K562 (cell line): ENCODE measurements around the gene ZWINT.

Experiments
- CHCHD3 ChIP-seq: fragments of 250-450 bp; sonication (Bioruptor Pico); IDR thresholded peaks from 2 replicates; pipeline ENCODE4 v2.1.2; 2022; ENCODE audit warnings: mild to moderate bottlenecking
- POLR2A ChIP-seq: fragments of 450-650 bp; conservative IDR thresholded peaks from 2 replicates; pipeline ENCODE4 v1.6.1; 2016
- TF ChIP-seq, protein P1 (sequence below): sonication (generic); formaldehyde crosslinking; IDR thresholded peaks from 2 replicates; pipeline ENCODE4 v1.5.0; 2020; ENCODE audit warnings: missing genetic modification reagents

DNA sequence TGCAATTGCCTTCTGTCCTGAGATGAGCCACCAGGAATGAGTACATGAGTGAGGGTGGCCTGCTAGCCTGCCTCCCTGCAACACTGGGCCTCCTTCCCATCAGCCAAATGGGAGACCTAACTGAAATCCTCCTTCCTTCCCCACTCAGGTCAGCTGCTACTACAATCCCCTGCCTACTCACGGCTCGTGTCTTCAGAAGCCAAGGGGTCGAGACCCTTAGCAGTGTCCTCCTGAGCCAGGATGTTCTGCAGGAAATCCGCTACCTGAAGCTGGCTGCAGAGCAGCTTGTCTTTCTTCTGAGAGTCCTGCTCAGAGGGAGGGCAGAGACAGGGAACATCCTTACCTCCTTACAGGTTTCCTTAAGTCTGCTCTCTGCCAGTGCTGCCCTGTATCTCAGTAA is 1.2 kb downstream of the ZWINT start:
- TF ChIP-seq, protein P1, sequence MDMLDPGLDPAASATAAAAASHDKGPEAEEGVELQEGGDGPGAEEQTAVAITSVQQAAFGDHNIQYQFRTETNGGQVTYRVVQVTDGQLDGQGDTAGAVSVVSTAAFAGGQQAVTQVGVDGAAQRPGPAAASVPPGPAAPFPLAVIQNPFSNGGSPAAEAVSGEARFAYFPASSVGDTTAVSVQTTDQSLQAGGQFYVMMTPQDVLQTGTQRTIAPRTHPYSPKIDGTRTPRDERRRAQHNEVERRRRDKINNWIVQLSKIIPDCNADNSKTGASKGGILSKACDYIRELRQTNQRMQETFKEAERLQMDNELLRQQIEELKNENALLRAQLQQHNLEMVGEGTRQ (CRISPR knock-in tag), result no peak
- no peak for TF ChIP-seq CHCHD3 (CRISPR knock-in tag)
- no peak for TF ChIP-seq POLR2A
